Kasumi-1 (cell line): Measurements from ENCODE around the gene YES1.
"Not testable (repeated sequence)": the region's sequence is repeated elsewhere in the genome, so short reads cannot be mapped to it uniquely, and the experiment has no call there.

Experiments used
- DNase-seq, 2 experiments: peaks; one replicate each; lab custom pipeline; 2025; lab: John Stamatoyannopoulos, UW

The YES1 gene

GRCh38 chr18:784470-785172, 27.4 kb downstream of the YES1 start:
- no peak for DNase-seq

- no peak for DNase-seq
These were observed 33.7 kb downstream of the YES1 start for GRCh38 chr18:778194-778927.

GRCh38 chr18:777021-777420, 35.0 kb downstream of the YES1 start:
- peak in 1 of 2 experiments; percentile 9 for DNase-seq

GRCh38 chr18:776044-776443, 36.0 kb downstream of the YES1 start:
- DNase-seq, result not testable (repeated sequence)

GRCh38 chr18:774811-775210, 37.2 kb downstream of the YES1 start:
- no peak for DNase-seq

GRCh38 chr18:773980-774624, 37.9 kb downstream of the YES1 start:
- no peak for DNase-seq

GRCh38 chr18:770583-770961, 41.5 kb downstream of the YES1 start:
- no peak for DNase-seq

GRCh38 chr18:767961-768360, 44.1 kb downstream of the YES1 start:
- DNase-seq, result no peak

- DNase-seq, result no peak
These were observed 44.8 kb downstream of the YES1 start for GRCh38 chr18:767084-767882.

GRCh38 chr18:766550-766860, 45.5 kb downstream of the YES1 start:
- DNase-seq, result no peak

GRCh38 chr18:765764-766549, 46.1 kb downstream of the YES1 start:
- DNase-seq, result no peak

- DNase-seq, result not testable (repeated sequence)
These were observed 52.2 kb downstream of the YES1 start for GRCh38 chr18:759864-760263.

GRCh38 chr18:755506-755905, 56.5 kb downstream of the YES1 start:
- DNase-seq, result no peak

GRCh38 chr18:754656-755055, 57.4 kb downstream of the YES1 start:
- DNase-seq, result no peak

GRCh38 chr18:750456-750855, 61.6 kb downstream of the YES1 start:
- no peak for DNase-seq

GRCh38 chr18:744832-745597, 67.0 kb downstream of the YES1 start:
- DNase-seq, result no peak

GRCh38 chr18:741931-742512, 70.0 kb downstream of the YES1 start:
- DNase-seq, result peak; percentile 68 to 86

- no peak for DNase-seq
These were observed 79.7 kb downstream of the YES1 start for GRCh38 chr18:732371-732770.

- no peak for DNase-seq
These were observed 80.9 kb downstream of the YES1 start for GRCh38 chr18:731185-731584.

GRCh38 chr18:730692-731091, 81.3 kb downstream of the YES1 start:
- no peak for DNase-seq

- DNase-seq, result peak; percentile 39 to 55
These were observed 81.9 kb downstream of the YES1 start for GRCh38 chr18:730120-730519.
